Measurements from ENCODE around the gene TXNRD2.
A peak's percentile ranks its signal among the peaks of the same experiment; 100 is the strongest.

TXNRD2 gene

GRCh38 chr22:19854778-19855503 is 86.7 kb downstream of the TXNRD2 start, which contains the start of the genes GNB1L and RTL10:
GNB1L (minus strand) TSS chr22:19854874; CDS start chr22:19821355, 33,519 bp downstream.
RTL10 (minus strand) TSS chr22:19854874; CDS start chr22:19852261, 2,613 bp downstream.
- Histone ChIP-seq H2BK120ac (ENCODE audit: low read depth, low read length) (peak within 1 kb of the TSS; percentile 86), H3K4ac (ENCODE audit: low read depth in 1 of 2, low read length in 2 of 2) (peak within 1 kb of the TSS; percentile 93 to 97), H3K18ac (ENCODE audit: low read depth in 1 of 2, low read length in 2 of 2) (peak within 1 kb of the TSS; percentile 96 to 99), H3K79me1 (replicated peaks; ENCODE audit: low read length, poor library complexity, severe bottlenecking) (peaks cover 19% of the 10 kb centered on the region), H2BK12ac (ENCODE audit: low read length in 2 of 2) (peak within 1 kb of the TSS; percentile 51 to 73), H2AFZ (ENCODE audit: low read depth, low read length) (peak within 1 kb of the TSS; percentile 72), H3K4me3 (ENCODE audit: insufficient read depth in 1 of 2, low read depth in 1 of 2, low read length in 2 of 2) (peak within 1 kb of the TSS; percentile 83 to 96), H3K27ac (ENCODE audit: low read length, poor library complexity, severe bottlenecking) (peak within 1 kb of the TSS; percentile 73), H3K9ac (ENCODE audit: low read length) (peak within 1 kb of the TSS; percentile 96), H2BK5ac (ENCODE audit: low read depth, low read length, poor library complexity, severe bottlenecking) (peak within 1 kb of the TSS; percentile 88), H4K91ac (ENCODE audit: low read length) (peak within 1 kb of the TSS; percentile 95), H3K4me2 (ENCODE audit: low read length, poor library complexity, severe bottlenecking) (peak within 1 kb of the TSS; percentile 93), H3K9me3 (ENCODE audit: control insufficient read depth, low read length) (no peaks in the 10 kb centered on the region), H3K36me3 (ENCODE audit: control insufficient read depth in 1 of 2, insufficient read depth in 2 of 2, low read depth in 1 of 2, low read length in 2 of 2) (peaks cover 25 to 27% of the 10 kb centered on the region in 2 experiments), H3K27me3 (ENCODE audit: control insufficient read depth in 1 of 2, insufficient read depth in 1 of 2, low read length in 2 of 2) (no peaks in the 10 kb centered on the region), H3K23ac (ENCODE audit: low read length in 2 of 2) (peak within 1 kb of the TSS; percentile 20 to 99), H4K8ac (ENCODE audit: low read length) (peak within 1 kb of the TSS; percentile 99), H2BK15ac (ENCODE audit: low read depth, poor library complexity, severe bottlenecking) (peak within 1 kb of the TSS; percentile 98), H3K14ac (ENCODE audit: low read length in 2 of 2) (peak within 1 kb of the TSS in 1 of 2 experiments; percentile 96), H2AK5ac (ENCODE audit: low read length, severe bottlenecking) (peak within 1 kb of the TSS; percentile 28), H3K4me1 (ENCODE audit: control insufficient read depth, insufficient read depth, low read depth, low read length) (peaks cover 42% of the 10 kb centered on the region)
- DNase-seq: peak; percentile 96
- under 1% methylated on average over 81 of the region's 81 CpGs for WGBS

DNA sequence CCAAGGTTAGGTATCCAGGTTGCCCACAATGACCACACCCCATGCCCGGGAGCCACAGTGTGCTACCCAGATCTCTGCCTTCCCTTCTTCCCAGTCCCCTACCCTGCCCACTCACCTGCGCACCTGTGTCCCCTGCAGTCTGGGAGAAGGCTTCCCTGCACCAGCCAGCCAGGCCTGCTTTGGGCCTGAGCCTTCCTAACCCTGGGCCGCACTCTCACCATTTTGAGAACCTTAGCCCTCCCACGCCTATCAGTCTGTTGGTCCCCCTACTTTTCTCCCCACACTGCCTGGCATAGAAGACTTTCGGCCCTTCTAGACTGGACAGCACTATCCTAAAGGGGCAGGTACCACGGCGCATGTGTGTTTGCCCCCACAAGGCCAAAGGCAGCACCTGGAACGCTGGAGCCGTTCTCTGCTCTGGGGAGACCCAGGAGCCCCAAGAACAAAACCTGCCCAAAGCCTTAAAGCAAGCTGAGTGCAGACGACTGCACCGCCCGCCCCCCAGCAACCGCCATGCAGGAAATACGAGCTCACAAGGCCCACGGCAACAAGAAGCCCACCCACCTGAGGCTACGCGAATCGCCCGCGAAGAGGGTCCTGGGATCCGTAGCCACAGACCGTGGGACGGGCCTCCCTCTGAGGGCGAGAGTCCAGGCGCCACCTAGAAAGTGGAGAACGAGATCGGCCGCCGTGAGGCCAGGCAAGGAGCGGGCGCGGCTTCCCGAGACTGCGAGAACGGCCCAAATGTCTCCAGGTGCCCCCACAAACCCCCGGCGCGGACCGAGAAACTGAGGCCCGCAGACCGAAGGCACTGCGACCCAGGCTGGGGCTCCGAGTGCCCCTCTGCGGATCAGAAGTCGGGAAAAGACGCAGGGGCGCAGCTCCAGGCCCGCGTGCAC is 87.5 kb downstream of the TXNRD2 start:
- peak overlapping the region; percentile 5 to 20 for H3K23ac ChIP-seq (ENCODE audit: low read length in 2 of 2)
- H2BK15ac ChIP-seq (ENCODE audit: low read depth, poor library complexity, severe bottlenecking): no peak overlapping the region
- peak overlapping the region; percentile 64 to 96 for H3K4me3 ChIP-seq (ENCODE audit: insufficient read depth in 1 of 2, low read depth in 1 of 2, low read length in 2 of 2)
- H3K79me1 ChIP-seq (replicated peaks; ENCODE audit: low read length, poor library complexity, severe bottlenecking): peaks cover 23% of the 10 kb centered on the region
- no peak overlapping the region for H4K8ac ChIP-seq (ENCODE audit: low read length)
- H3K14ac ChIP-seq (ENCODE audit: low read length in 2 of 2): peak overlapping the region in 1 of 2 experiments; percentile 76
- H3K9ac ChIP-seq (ENCODE audit: low read length): peak overlapping the region; percentile 96
- peaks cover 44% of the 10 kb centered on the region for H3K4me1 ChIP-seq (ENCODE audit: control insufficient read depth, insufficient read depth, low read depth, low read length)
- H2BK120ac ChIP-seq (ENCODE audit: low read depth, low read length): no peak overlapping the region
- H3K4ac ChIP-seq (ENCODE audit: low read depth in 1 of 2, low read length in 2 of 2): peak overlapping the region; percentile 1 to 70
- peak overlapping the region; percentile 85 for H3K4me2 ChIP-seq (ENCODE audit: low read length, poor library complexity, severe bottlenecking)
- H3K27ac ChIP-seq (ENCODE audit: low read length, poor library complexity, severe bottlenecking): peak overlapping the region; percentile 73
- H3K27me3 ChIP-seq (ENCODE audit: control insufficient read depth in 1 of 2, insufficient read depth in 1 of 2, low read length in 2 of 2): no peaks in the 10 kb centered on the region
- H4K91ac ChIP-seq (ENCODE audit: low read length): peak overlapping the region; percentile 84
- peak overlapping the region; percentile 21 for H2AFZ ChIP-seq (ENCODE audit: low read depth, low read length)
- no peaks in the 10 kb centered on the region for H3K9me3 ChIP-seq (ENCODE audit: control insufficient read depth, low read length)
- peak overlapping the region; percentile 48 for H2BK5ac ChIP-seq (ENCODE audit: low read depth, low read length, poor library complexity, severe bottlenecking)
- no peak overlapping the region for H2AK5ac ChIP-seq (ENCODE audit: low read length, severe bottlenecking)
- H3K36me3 ChIP-seq (ENCODE audit: control insufficient read depth in 1 of 2, insufficient read depth in 2 of 2, low read depth in 1 of 2, low read length in 2 of 2): peaks cover 27 to 28% of the 10 kb centered on the region in 2 experiments
- no peak for DNase-seq
- H3K18ac ChIP-seq (ENCODE audit: low read depth in 1 of 2, low read length in 2 of 2): peak overlapping the region; percentile 22 to 50
- 3% methylated on average over 49 of the region's 49 CpGs for WGBS
- peak overlapping the region in 1 of 2 experiments; percentile 37 for H2BK12ac ChIP-seq (ENCODE audit: low read length in 2 of 2)

DNA sequence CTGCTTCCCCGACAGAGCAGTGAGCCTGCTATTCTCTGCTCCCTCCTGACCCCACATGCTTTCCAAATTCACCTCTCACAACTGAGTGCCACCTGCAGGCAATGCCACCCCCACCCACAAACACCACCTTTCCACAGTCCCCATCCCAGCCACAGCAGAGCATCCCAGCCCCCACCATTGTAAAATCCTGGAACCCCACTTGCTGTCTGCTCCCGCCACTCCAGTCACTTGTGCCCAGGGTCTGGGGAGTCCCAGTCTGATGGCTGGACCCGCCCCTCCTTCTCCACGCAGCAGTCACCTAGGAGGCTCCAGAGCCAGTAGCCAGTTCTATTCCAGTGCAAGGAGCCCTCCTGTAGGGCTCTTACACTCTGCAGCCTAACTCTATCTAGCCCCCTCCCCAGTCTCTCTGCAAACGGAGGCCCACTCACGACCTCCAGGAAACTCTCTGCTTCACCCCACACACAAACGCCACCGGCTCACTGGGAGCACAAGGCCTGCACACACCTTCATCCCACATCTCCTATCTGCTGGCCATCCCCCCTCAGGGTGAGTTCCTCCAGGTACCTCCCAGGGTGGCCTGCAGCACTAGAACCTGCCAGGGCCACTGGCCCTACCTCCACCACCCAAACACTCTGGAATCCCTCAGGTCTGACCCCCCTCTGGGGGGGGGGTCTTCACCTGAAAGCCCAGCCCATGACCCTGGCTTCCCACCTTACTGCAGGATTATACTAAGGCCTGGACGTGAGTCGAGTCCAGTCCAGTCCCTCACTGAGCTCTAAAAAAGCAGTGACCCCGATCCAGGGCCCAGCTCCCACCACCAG is 88.3 kb downstream of the TXNRD2 start:
- H2AFZ ChIP-seq (ENCODE audit: low read depth, low read length): no peak overlapping the region
- H3K36me3 ChIP-seq (ENCODE audit: control insufficient read depth in 1 of 2, insufficient read depth in 2 of 2, low read depth in 1 of 2, low read length in 2 of 2): peaks cover 27 to 32% of the 10 kb centered on the region in 2 experiments
- no peak overlapping the region for H2BK5ac ChIP-seq (ENCODE audit: low read depth, low read length, poor library complexity, severe bottlenecking)
- peaks cover 52% of the 10 kb centered on the region for H3K4me1 ChIP-seq (ENCODE audit: control insufficient read depth, insufficient read depth, low read depth, low read length)
- H4K91ac ChIP-seq (ENCODE audit: low read length): peak overlapping the region; percentile 84
- H3K23ac ChIP-seq (ENCODE audit: low read length in 2 of 2): peak overlapping the region in 1 of 2 experiments; percentile 40
- H3K79me1 ChIP-seq (replicated peaks; ENCODE audit: low read length, poor library complexity, severe bottlenecking): peaks cover 29% of the 10 kb centered on the region
- H2BK120ac ChIP-seq (ENCODE audit: low read depth, low read length): no peak overlapping the region
- no peak overlapping the region for H2AK5ac ChIP-seq (ENCODE audit: low read length, severe bottlenecking)
- H3K27me3 ChIP-seq (ENCODE audit: control insufficient read depth in 1 of 2, insufficient read depth in 1 of 2, low read length in 2 of 2): no peaks in the 10 kb centered on the region
- H3K9me3 ChIP-seq (ENCODE audit: control insufficient read depth, low read length): no peaks in the 10 kb centered on the region
- WGBS: 60% methylated on average over 11 of the region's 11 CpGs
- H3K4ac ChIP-seq (ENCODE audit: low read depth in 1 of 2, low read length in 2 of 2): no peak overlapping the region
- peak overlapping the region in 1 of 2 experiments; percentile 9 for H3K18ac ChIP-seq (ENCODE audit: low read depth in 1 of 2, low read length in 2 of 2)
- peak overlapping the region; percentile 37 to 76 for H3K14ac ChIP-seq (ENCODE audit: low read length in 2 of 2)
- H3K4me2 ChIP-seq (ENCODE audit: low read length, poor library complexity, severe bottlenecking): peak overlapping the region; percentile 85
- peak overlapping the region; percentile 96 for H3K9ac ChIP-seq (ENCODE audit: low read length)
- DNase-seq: no peak
- H3K4me3 ChIP-seq (ENCODE audit: insufficient read depth in 1 of 2, low read depth in 1 of 2, low read length in 2 of 2): peak overlapping the region; percentile 64 to 96
- peak overlapping the region; percentile 12 for H2BK15ac ChIP-seq (ENCODE audit: low read depth, poor library complexity, severe bottlenecking)
- H4K8ac ChIP-seq (ENCODE audit: low read length): no peak overlapping the region
- no peak overlapping the region for H2BK12ac ChIP-seq (ENCODE audit: low read length in 2 of 2)
- H3K27ac ChIP-seq (ENCODE audit: low read length, poor library complexity, severe bottlenecking): no peak overlapping the region
